ENCODE data around the gene PYGL.
"Not testable (repeated sequence)": the region's sequence is repeated elsewhere in the genome, so short reads cannot be mapped to it uniquely, and the experiment has no call there.

PYGL gene

DNA sequence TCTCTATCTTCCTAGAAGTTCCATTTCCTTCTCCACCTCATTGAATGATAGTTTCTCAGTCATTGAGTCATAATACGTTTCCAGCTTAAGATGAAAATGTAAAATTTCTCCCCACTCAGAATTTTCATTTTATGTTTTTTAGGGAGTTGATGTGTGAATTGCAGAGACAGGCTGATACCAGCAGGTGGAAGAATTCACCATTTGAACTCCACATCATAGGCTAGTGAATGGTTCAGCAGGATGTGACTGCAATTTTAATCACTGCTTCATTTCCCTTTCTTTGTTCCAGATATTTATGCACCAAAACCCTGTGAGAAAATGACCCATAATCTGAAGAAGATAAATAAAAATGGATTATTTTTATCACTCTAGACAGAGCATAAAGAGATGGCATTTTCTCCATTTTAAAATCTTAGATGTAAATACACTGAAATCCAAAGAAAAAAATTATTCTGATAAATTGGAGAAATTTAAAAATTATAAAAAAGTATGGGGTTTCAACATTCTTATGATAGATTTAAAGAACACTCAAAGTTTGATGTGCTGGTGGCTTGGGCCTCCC lies 10.6 kb upstream of the PYGL start:
- DNase-seq: no peak

DNA sequence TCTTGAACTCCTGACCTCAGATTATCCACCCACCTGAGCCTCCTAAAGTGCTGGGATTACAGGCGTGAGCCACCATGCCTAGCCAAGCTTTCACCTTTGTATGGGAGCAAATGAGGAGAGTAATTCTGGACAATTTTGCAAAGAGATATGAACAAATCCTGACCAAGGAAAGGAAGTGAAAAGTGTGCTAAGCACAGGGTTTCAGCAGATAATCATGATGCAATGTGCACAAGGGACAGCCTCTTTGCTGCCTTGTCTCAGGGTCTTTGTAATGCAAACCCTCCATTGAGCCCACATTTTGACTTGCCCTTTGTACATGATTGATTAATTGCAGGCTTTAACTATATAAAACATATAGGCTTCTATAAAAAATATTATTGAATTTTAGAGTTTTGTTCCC lies 9.2 kb upstream of the PYGL start:
- no peak for DNase-seq

- DNase-seq: no peak
Observed at GRCh38 chr14:50951032-50951431, 6.7 kb upstream of the PYGL start.

- no peak for DNase-seq
Observed at GRCh38 chr14:50948205-50948604, 3.9 kb upstream of the PYGL start.

- no peak for DNase-seq
Observed at GRCh38 chr14:50947446-50947845, 3.2 kb upstream of the PYGL start.

- DNase-seq: no peak
Observed at GRCh38 chr14:50946234-50946935, 2.1 kb upstream of the PYGL start.

DNA sequence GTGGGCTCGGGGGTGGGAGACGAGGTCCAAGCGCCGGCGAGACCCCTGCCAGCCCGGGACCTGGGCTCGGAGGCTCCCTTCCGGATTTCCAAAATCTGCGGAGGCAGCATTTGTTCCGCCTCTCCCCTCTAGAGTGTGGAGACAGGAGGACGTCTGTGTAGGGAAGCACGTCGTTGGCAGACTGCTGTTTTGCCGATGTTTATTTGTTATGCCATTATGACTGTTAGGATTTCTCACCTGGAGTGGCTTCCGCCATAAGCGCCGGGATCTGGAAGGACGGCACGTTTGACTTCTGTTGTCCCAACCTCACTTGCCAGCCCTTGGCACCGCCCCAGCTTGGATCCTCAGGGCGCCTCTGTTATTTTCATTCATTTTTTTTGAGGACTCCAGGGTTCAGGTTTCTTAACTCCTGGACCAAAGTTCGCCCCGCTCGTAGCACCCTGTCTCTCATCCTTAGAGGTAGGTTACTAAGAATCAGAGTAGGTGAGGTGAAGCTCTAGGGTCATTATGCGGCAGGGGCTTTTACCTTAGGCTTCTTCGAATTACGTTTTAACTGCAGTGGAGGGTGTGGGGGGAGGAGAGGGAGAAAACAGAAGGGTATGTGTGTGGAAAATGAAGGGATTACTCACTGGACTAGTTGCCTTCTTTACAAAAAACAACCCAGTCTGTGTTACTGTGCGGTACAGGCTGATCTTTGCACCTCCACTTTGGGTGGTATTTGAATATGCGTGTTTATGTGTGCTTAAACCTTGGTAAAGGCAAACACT lies 547 bp upstream of the PYGL start:
- DNase-seq: no peak

- no peak for DNase-seq
Observed at GRCh38 chr14:50943261-50943942, 881 bp downstream of the PYGL start.

DNA sequence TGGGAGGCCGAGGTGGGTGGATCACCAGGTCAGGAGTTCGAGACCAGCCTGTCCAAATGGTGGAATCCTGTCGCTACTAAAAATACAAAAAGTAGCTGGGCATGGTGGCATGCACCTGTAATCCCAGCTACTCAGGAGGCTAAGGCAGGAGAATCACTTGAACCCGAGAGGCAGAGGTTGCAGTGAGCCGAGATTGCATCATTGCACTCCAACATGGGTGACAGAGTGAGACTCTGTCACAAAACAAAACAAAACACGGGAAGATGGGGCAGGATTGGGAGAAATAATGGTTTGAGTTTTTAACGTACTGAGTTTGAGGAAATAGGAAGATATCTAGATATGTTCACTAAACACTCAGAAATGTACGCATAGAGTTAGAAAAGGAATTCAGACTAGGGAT lies 2.6 kb downstream of the PYGL start:
- not testable (repeated sequence) for DNase-seq

GRCh38 chr14:50941151-50941550 lies 3.1 kb downstream of the PYGL start:
- DNase-seq: no peak

- no peak for DNase-seq
Observed at GRCh38 chr14:50937800-50938199, 6.5 kb downstream of the PYGL start.

DNA sequence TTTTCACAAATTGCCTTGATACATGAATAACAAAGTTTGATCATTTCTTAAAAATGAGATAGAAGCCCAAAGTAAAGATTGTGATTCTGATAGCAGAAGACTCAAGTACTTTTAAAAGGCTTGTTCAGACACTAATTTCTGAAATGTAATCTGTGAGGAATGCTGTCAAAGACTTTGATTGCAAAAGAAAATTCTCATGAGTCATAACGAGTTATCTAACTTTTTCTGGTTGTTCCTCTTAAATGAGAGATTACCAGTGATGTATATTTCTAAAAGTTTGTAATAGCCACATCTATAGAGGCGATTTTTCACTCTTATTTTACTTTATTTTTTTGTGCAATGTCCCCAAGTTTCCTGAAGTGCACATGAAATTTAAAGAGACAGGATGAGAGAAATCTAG lies 7.0 kb downstream of the PYGL start:
- DNase-seq: no peak

DNA sequence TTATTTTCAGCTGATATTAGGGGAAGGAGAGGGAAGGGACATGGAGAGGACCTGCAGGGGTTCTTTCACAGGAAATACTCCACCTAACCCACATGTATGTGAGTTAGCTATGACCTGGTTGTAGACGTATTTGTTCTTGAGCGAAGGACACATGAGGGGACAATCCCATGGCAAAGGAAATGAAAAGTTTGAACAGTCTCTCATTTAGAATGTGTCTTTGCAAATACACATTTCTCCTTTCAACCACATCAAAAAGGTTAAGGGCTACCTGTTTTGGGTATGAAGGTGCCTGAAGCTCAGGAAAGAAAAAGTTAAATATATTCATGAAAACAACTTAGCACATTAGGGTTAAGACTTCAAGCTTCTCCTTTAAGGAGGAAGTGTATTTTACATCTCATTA lies 7.4 kb downstream of the PYGL start:
- DNase-seq: no peak

- DNase-seq: no peak
Observed at GRCh38 chr14:50936016-50936340, 8.3 kb downstream of the PYGL start.

DNA sequence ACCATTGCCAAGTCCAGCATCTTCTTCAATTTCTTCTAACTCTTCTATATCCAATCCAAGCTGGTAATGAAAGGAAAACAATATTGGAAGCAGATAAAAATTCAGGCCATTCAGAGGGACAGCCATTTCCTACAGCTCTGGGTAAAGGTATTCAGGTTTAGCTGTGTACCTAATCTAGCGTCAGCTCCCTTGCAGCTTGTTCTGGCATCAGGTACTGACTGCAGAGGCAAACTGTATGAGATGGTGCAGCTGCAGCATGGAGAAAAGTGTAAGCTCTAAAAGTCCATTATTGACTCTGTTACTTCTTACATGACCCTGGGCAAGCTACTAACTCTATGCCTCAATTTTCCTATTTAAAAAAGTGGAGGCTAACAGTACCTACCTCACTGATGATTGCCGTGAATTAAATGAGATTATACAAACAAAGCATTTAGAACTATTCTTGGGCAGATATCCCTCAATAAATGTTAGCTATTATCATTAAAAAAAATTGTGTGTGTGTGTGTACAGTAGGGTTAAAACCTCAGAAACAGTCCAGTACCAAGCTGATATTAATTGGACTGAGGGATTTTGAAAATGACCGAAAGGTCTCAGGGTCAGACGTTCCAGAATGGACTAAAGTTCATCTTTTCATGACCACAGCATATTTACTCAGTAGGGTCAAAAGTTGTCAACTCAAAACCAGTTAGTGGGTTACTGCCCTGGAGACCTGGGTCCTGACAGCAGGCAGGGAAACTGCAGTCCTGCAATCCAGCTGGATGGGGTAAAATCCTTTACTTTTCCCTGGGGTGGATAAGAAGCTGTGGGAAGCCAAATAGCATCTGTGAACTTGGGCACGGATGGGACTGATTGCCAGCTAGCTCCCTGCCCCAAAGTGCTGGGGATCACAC lies 8.9 kb downstream of the PYGL start:
- no peak for DNase-seq

DNA sequence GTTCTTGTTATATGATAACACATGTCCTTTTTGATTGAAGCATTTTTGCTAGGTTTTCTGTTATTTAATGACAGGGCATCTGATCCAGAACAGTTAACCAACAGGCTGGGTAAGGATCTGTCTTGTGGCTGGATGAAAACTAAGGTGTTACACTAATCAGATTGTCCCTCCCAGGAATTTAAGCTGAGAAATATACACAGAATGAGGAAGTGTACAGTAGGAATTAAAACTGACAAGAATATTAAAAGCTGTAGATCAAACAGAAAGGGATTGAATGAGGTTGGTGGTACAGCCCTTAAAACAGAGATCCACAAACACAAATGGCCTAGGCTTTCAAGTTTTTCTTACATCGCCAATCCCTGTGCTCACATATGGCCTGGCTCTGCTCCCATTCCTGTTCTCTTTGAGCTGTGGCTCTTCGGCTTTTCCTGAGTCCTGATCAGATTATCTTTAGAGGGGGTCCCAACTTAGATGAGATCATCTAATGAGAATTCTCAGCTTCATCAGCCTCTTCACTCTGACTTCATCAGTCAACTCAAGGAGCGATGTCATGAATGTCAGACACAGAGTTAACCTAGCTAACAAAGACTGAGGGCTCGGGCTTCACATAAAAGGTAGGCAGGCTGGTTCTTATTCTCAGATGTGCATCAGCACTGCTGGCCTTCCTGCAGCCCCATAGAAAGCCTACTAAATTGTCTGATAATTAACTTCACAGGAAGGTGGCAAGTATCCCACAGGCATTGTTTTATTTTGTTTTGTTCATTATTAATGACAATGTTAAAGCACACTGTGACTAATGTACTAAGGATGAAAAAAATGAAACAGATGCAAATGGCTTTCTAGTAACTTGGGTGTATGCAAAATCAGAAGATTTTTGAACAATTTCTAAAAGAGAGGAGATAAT lies 11.4 kb downstream of the PYGL start:
- no peak for DNase-seq

- no peak for DNase-seq
Observed at GRCh38 chr14:50932156-50932555, 12.1 kb downstream of the PYGL start.

GRCh38 chr14:50931559-50931958 lies 12.7 kb downstream of the PYGL start:
- no peak for DNase-seq

DNA sequence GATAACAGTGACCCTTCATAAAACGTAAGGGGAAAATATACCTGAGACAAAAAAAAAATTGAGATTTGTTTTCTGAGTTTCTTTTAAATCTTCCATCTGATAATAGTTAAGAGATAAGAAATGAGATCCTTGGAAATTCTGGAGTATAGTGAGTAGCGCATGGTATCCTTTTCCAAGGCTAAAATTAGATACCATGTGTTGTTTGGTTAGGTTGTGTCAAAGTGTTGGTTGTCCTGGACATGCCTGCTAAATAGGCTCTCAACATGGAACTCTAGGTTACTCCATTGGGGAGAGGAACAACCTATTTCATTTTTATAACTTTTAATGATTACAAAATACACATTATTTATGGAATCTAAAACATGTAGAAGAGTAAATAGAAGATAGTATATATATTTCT lies 14.8 kb downstream of the PYGL start:
- no peak for DNase-seq

DNA sequence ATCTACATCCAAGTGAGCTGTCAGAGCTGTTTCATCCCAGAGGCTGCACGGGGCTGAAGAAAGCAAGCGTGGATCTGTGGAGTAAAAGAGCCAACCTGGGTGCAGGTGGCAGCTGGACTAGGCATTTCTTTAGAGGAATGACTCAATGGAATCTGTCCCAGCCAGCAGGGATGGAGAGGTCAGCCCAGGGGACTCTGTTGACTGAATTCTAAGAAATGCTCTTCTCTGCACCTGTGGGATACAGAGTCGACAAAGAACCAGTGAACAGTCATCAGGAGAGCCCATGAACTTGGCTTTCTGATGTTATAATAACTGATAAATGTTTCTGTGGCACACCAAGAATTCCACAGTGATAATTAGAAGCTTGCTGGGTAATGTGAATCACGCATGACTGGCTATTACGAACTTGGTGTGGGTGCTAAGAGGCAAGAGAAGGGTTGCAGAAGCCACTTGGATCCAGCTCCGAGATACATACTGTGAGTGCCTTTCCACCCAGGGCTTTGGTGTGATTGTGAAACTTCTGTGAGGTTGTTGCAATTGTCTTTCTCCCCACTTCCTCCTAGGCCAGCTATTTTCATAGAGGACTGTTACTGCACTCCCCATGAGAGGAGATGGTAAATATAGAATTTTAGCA lies 16.2 kb downstream of the PYGL start:
- no peak for DNase-seq

- DNase-seq: no peak
Observed at GRCh38 chr14:50926851-50927386, 17.4 kb downstream of the PYGL start.
